Pons (tissue), 1 donor: Measurements from ENCODE around the gene PRKAA2.
"Not testable (repeated sequence)": the region's sequence is repeated elsewhere in the genome, so short reads cannot be mapped to it uniquely, and the experiment has no call there.

ENCODE experiments used
- DNase-seq: peaks from one replicate; pipeline ENCODE4 v3.0.0-alpha.2; 2016; ENCODE audit warnings: low spot score

Gene PRKAA2

GRCh38 chr1:56644919-56645676, at the start of gene PRKAA2:
TSS of gene PRKAA2 (plus strand) at chr1:56645314. CDS start at chr1:56645388, 74 bp downstream.
- no peak for DNase-seq

DNA sequence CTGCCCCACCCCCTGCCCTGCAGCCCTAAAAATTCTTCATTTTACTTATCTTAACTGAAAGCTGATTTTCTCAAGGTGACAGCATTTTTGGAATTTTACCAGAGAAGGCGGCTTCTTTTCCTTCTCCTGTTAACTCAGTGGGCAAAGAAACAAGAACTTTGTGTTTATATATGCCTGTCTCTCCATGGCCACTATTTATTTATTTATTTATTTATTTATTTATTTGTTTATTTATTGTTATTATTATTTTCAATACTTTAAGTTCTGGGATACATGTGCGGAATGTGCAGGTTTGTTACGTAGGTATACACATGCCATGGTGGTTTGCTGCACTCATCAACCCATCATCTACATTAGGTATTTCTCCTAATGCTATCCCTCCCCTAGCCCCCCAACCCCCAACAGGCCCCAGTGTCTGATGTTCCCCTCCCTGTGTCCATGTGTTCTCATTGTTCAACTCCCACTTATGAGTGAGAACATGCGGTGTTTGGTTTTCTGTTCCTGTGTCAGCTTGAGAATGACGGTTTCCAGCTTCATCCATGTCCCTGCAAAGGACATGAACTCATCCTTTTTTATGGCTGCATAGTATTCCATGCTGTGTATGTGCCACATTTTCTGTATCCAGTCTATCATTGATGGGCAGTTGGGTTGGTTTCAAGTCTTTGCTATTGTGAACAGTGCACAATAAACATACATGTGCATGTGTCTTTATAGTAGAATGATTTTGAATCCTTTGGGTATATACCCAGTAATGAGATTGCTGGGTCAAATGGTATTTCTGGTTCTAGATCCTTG, 49.5 kb upstream of the PRKAA2 start:
- DNase-seq, result not testable (repeated sequence)

GRCh38 chr1:56610097-56610496, 35.0 kb upstream of the PRKAA2 start:
- not testable (repeated sequence) for DNase-seq

GRCh38 chr1:56610770-56611169, 34.3 kb upstream of the PRKAA2 start:
- DNase-seq, result not testable (repeated sequence)

- DNase-seq, result no peak
Observed at GRCh38 chr1:56617141-56617540, 28.0 kb upstream of the PRKAA2 start.

- no peak for DNase-seq
Observed at GRCh38 chr1:56625819-56626440, 19.2 kb upstream of the PRKAA2 start.

- no peak for DNase-seq
Observed at GRCh38 chr1:56626546-56626945, 18.6 kb upstream of the PRKAA2 start.

DNA sequence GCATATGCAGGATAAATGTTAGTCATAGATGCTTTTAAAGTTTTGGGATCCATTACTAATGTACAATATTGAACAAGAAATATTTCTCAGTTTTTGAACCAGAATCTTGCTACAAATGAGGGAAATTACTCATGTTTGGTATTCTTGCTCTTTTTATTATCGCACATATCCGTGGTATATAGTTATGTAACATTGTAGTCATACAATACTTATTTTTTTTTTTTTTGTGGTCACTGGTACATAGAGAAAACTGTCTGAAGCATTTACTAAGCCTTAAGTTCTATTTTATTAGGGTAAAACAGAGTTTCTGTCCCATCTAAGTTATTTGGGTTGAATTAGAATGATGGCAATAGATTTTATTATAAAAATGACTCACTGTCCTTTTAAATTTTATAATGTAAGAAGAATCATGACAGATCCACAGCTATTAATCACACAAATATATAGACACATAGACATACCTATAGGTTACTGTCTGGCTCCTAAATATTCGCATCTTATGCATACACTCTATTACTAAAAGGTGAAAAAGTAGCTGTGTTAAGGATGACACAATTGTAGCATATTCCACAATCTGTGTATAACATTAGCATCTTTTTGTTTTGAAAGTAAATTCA, 18.0 kb upstream of the PRKAA2 start:
- no peak for DNase-seq

DNA sequence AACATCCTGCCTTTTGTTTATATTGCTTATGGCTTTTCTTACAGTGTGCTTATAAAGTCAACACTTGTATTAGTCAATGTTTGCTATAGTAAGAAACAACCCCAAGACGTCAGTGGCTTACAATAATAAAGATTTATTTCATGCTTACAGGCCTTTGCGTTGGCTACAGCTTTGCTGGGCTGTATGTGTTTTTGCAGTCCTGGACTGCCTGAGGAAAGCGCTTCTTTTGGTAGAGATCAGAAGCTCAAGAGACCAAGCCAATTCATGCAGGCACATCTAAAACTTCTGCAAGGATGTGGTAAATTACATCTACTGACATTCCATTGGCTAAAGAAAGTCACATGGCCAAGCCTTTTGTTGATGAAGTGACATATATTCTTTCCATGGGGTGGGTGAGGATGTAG, 17.5 kb upstream of the PRKAA2 start:
- DNase-seq, result no peak

DNA sequence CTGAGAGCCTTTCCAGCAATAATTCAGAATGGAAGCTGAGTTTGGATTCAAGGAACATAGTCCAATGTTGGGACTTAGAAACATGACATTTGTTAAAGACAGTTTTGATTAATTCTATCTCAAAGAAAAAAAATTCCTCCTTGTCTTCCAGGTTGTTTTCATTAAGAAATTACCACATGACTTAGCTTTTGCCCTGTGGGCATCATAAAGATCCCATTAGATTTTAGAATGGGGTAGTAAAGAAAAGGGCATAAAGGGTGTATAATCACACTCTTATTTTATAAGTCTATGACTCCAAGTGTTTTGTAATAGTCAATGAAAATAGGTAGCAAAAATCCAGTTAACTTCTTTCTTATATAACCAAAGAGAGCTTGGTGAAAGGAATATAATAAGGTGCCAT, 14.3 kb upstream of the PRKAA2 start:
- DNase-seq, result no peak

DNA sequence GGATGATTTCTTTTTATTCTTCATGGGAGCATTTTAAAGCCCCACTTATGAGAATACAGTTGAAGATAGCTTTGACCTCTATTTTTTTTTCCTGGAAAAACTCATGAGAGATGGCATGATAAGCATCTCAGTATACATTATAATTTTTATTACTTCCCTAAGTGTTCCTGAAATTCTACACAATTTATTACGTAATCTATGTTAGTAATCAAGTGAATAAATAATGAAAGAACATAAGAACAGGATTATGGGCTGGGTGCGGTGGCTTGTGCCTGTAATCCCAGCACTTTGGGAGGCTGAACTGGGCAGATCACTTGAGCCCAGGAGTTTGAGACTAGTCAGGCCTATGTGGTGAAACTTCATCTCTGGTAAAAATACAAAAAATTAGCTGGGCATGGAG, 13.2 kb upstream of the PRKAA2 start:
- DNase-seq, result no peak

DNA sequence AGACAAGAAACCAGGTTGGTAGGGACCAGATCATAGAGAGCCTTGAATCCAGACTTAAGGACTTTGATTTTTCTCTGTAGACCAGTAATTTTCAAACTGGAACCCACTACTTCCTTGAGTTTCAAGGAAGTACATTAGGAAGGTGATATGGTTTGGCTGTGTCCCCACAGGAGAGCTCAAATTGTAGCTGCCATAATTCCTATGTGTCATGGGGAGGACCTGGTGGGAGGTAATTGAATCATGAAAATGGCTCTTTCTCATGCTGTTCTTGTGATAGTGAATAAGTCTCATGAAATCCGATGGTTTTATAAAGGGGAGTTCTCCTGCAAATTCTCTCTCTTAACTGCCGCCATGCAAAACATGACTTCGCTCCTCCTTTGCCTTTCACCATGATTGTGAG, 10.1 kb upstream of the PRKAA2 start:
- no peak for DNase-seq

DNA sequence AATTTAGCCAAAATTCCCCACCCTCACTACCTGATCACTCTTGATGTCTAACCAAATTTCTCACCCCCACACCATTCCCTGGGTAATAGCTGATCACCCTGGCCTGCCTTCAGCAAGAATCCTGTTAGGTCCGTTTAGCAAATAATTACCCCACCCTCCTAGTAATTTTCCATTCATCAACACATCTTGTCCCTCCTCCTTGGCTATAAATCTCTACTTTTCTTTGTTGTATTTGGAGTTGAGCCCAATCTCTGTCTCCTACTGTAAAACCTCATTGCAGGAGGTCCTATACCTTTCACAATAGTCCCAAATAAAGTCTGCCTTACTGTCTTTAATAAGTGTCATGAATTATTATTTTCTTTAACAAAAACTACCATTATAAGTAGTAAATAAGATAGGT, 6.9 kb upstream of the PRKAA2 start:
- DNase-seq, result no peak

DNA sequence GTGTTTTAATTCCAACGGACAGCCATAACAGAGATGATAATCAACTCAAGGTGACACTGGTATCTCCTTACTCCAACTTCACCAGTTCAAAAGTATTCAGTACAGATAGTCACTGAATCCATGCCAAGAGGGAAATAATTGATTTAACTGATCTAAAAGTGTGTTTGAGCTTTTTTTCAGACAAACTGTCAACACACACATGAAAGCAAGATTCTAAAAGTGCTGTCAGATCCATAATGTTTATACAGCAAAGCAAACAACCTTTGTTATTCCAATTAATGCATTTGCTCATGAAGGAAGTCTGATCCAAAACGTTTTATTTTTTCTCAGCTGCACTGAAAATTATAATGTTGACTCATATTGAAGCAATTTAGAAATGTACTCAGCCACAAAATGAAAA, 5.9 kb upstream of the PRKAA2 start:
- no peak for DNase-seq

- DNase-seq, result no peak
Observed at GRCh38 chr1:56643661-56644060, 1.5 kb upstream of the PRKAA2 start.

- no peak for DNase-seq
Observed at GRCh38 chr1:56644064-56644918, 823 bp upstream of the PRKAA2 start.

DNA sequence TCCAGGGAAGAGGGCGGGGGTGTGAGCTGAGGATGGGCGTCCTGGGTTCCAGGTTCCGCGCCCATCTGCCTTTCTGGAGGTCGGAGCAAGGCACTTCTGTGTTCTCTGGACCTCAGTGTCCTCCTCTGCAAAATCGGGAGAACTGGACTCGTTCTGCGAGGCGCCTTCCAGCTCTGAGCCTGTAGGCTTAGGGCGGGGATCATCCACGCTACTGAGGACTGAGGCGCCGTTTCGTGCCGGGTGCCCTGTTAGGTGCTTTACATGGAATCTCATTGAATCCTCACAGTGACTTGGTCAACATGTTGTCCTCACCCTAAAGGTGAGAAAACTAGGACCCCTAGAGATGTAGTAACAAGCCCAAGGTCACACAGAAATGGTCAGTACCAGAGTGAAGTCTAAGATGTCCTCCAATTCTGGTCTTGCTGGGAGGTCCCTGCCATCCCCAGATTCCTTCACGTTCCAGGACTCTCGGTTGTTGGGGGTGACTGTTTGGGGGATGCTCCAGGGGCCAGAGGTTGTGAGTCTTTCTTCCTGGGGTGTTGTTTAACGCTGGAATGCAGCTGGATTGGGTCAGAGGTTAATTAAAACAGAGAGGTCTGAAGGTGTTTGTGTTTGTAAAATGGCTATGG, 677 bp downstream of the PRKAA2 start:
- DNase-seq, result peak; percentile 4

GRCh38 chr1:56646611-56647010, 1.5 kb downstream of the PRKAA2 start:
- no peak for DNase-seq

GRCh38 chr1:56647106-56647505, 2.0 kb downstream of the PRKAA2 start:
- no peak for DNase-seq

DNA sequence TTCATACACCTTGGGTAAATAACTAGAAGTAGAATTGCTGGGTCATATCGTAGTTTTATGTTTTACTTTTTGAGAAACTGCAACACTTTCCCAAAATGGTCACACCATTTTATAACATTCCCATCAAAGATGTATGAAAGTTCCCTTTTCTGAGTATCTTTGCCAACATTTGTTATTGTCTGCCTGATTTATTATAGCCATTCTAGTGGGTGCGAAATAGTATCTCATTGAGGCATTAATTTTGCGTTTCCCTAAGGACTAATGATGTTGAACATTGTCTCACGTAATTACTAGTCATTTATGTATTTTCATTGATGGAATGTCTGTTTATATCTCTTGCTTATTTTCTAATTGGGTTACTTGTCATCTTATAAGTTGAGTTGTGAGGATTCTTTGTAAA, 3.4 kb downstream of the PRKAA2 start:
- no peak for DNase-seq
